Measurements from ENCODE around the gene ZNF366.

GRCh38 chr5:72540759-72541438, 33.7 kb upstream of the ZNF366 start:
- TF ChIP-seq EZH2 (IDR thresholded peaks at IDR 0.05; ENCODE audit: low read length) (no peak), CTCF (optimal IDR thresholded peaks at IDR 0.05 in 1 of 3, IDR thresholded peaks at IDR 0.05 in 1 of 3, conservative IDR thresholded peaks at IDR 0.05 in 1 of 3; ENCODE audit: extremely low read depth in 1 of 3, insufficient read depth in 2 of 3, low read length in 3 of 3) (no peak)

Data from keratinocyte (primary cell).